ENCODE measurements around the gene MXRA8. TPM values are rescaled to one million over a fixed set of nuclear protein-coding genes. Genes with fewer than 3 reads are reported as not detected.

MXRA8 gene
- total RNA-seq, 4 donors from 2014 or later: 18.6 to 43.5 (median 21.9) TPM

GRCh38 chr1:1335283-1335682 is 23.1 kb downstream of the MXRA8 start:
- Histone ChIP-seq H3K36me3 (peaks cover 50% of the 10 kb centered on the region), H3K4me3 (no peak overlapping the region), H3K27ac (no peak overlapping the region), H3K27me3 (no peaks in the 10 kb centered on the region), H3K4me1 (peaks cover 40% of the 10 kb centered on the region), H3K9me3 (no peaks in the 10 kb centered on the region)
- TF ChIP-seq EP300 (IDR thresholded peaks at IDR 0.05) (no peak), POLR2AphosphoS5 (IDR thresholded peaks at IDR 0.05) (no peak), POLR2A (IDR thresholded peaks at IDR 0.05) (no peak)
- TF ChIP-seq, protein P1, sequence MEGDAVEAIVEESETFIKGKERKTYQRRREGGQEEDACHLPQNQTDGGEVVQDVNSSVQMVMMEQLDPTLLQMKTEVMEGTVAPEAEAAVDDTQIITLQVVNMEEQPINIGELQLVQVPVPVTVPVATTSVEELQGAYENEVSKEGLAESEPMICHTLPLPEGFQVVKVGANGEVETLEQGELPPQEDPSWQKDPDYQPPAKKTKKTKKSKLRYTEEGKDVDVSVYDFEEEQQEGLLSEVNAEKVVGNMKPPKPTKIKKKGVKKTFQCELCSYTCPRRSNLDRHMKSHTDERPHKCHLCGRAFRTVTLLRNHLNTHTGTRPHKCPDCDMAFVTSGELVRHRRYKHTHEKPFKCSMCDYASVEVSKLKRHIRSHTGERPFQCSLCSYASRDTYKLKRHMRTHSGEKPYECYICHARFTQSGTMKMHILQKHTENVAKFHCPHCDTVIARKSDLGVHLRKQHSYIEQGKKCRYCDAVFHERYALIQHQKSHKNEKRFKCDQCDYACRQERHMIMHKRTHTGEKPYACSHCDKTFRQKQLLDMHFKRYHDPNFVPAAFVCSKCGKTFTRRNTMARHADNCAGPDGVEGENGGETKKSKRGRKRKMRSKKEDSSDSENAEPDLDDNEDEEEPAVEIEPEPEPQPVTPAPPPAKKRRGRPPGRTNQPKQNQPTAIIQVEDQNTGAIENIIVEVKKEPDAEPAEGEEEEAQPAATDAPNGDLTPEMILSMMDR (IDR thresholded peaks at IDR 0.05): no peak
- DNase-seq (ENCODE audit: low spot score in 2 of 2): no peak
- 86% methylated on average over 12 of the region's 16 CpGs for WGBS

DNA sequence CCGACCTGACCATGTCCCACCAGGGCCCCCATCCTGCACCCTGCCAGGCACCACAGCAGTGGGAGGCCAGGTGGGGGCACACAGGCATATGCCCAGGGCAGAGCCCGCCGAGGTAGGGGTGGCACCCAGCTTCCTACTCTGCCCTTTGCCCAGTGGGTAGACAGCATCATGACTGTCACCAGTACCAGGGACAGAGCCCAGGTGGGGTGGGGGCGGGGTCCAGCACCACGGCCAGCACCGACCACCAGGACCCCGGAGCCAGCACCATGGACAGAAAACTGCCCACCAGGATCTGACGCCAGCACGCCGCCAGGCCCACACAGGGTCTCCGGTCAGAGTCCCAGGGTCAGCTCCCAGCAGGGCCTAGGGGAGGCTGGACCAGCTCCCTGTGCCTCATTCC is 23.5 kb downstream of the MXRA8 start:
- no peak overlapping the region for H3K27ac ChIP-seq
- TF ChIP-seq POLR2A (IDR thresholded peaks at IDR 0.05) (no peak), EP300 (IDR thresholded peaks at IDR 0.05) (no peak), POLR2AphosphoS5 (IDR thresholded peaks at IDR 0.05) (no peak)
- TF ChIP-seq, protein P1 (IDR thresholded peaks at IDR 0.05): no peak
- no peaks in the 10 kb centered on the region for H3K9me3 ChIP-seq
- 100% methylated on average over 1 of the region's 11 CpGs for whole genome bisulfite sequencing
- peaks cover 40% of the 10 kb centered on the region for H3K4me1 ChIP-seq
- peaks cover 46% of the 10 kb centered on the region for H3K36me3 ChIP-seq
- H3K4me3 ChIP-seq: no peak overlapping the region
- DNase-seq (ENCODE audit: low spot score in 2 of 2): no peak
- no peaks in the 10 kb centered on the region for H3K27me3 ChIP-seq

- WGBS: 94% methylated on average over 16 of the region's 36 CpGs
- no peak overlapping the region for H3K4me3 ChIP-seq
- no peak for DNase-seq (ENCODE audit: low spot score in 2 of 2)
These were observed 24.7 kb downstream of the MXRA8 start for GRCh38 chr1:1333551-1334241.

DNA sequence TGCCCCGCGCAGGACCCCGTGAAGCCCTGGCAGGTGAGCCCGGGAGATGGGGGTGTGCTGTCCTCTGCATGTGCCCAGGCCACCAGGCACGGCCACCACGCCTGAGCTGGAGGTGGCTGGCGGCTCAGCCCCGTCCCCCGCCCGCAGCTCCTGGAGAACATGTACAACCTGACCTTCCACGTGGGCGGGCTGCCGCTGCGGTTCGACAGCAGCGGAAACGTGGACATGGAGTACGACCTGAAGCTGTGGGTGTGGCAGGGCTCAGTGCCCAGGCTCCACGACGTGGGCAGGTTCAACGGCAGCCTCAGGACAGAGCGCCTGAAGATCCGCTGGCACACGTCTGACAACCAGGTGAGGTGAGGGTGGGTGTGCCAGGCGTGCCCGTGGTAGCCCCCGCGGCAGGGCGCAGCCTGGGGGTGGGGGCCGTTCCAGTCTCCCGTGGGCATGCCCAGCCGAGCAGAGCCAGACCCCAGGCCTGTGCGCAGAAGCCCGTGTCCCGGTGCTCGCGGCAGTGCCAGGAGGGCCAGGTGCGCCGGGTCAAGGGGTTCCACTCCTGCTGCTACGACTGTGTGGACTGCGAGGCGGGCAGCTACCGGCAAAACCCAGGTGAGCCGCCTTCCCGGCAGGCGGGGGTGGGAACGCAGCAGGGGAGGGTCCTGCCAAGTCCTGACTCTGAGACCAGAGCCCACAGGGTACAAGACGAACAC is 25.4 kb downstream of the MXRA8 start:
- peaks cover 32% of the 10 kb centered on the region for H3K36me3 ChIP-seq
- 33% methylated on average over 22 of the region's 48 CpGs for WGBS

More at GRCh38 chr1:1333551-1334241, 24.7 kb downstream of the MXRA8 start:
- Histone ChIP-seq H3K27me3 (no peaks in the 10 kb centered on the region), H3K4me1 (peaks cover 40% of the 10 kb centered on the region), H3K27ac (no peak overlapping the region), H3K36me3 (peaks cover 34% of the 10 kb centered on the region), H3K9me3 (no peaks in the 10 kb centered on the region)
- TF ChIP-seq POLR2AphosphoS5 (IDR thresholded peaks at IDR 0.05) (no peak), EP300 (IDR thresholded peaks at IDR 0.05) (no peak), POLR2A (IDR thresholded peaks at IDR 0.05) (no peak)
- TF ChIP-seq, protein P1 (IDR thresholded peaks at IDR 0.05): no peak

More for the DNA sequence above, 25.4 kb downstream of the MXRA8 start:
- H3K4me1 ChIP-seq: peaks cover 40% of the 10 kb centered on the region
- H3K27ac ChIP-seq: no peak overlapping the region
- no peak for DNase-seq (ENCODE audit: low spot score in 2 of 2)
- H3K27me3 ChIP-seq: no peaks in the 10 kb centered on the region
- peak overlapping the region; percentile 27 for H3K4me3 ChIP-seq
- TF ChIP-seq, protein P1 (IDR thresholded peaks at IDR 0.05): no peak
- TF ChIP-seq POLR2AphosphoS5 (IDR thresholded peaks at IDR 0.05): peak in 1 of 3 donors; percentile 76
- no peaks in the 10 kb centered on the region for H3K9me3 ChIP-seq
